SK-N-SH (cell line): ENCODE results near the gene PRDM5.

ENCODE experiments used
- CTCF ChIP-seq: fragments of 200-600 bp; sonication (generic); IDR thresholded peaks from 2 replicates; pipeline ENCODE4 v1.6.1; 2017; ENCODE audit warnings: antibody characterized with exemption, mild to moderate bottlenecking, moderate library complexity
- EZH2phosphoT487 ChIP-seq: fragments of 200-600 bp; sonication (generic); IDR thresholded peaks from 2 replicates; pipeline ENCODE4 v1.6.1; 2017; ENCODE audit warnings: low read depth, mixed run types, mild to moderate bottlenecking, antibody characterized with exemption, moderate library complexity, borderline replicate concordance
- JUND ChIP-seq: IDR thresholded peaks from 2 replicates; pipeline ENCODE4 v1.4.0; 2012
- NRF1 ChIP-seq: IDR thresholded peaks from 2 replicates; pipeline ENCODE4 v1.6.1; 2012; ENCODE audit warnings: low read depth, mild to moderate bottlenecking, low read length
- POLR2AphosphoS5 ChIP-seq: IDR thresholded peaks from 2 replicates; pipeline ENCODE4 v1.6.1; 2012; ENCODE audit warnings: low read depth, low read length

- TF ChIP-seq CTCF = no peak
- TF ChIP-seq EZH2phosphoT487 = no peak
- TF ChIP-seq NRF1 = no peak
- TF ChIP-seq JUND = no peak
- no peak for TF ChIP-seq POLR2AphosphoS5
Observed at GRCh38 chr4:120826449-120826848, 96.1 kb downstream of the PRDM5 start.
